HG02973 (cell line): ENCODE results near the gene GFAP.

Experiments
- ATAC-seq: cut with Tn5 transposase; IDR thresholded peaks from one replicate; pipeline ENCODE4 v1.9.1; 2021; ENCODE audit warnings: moderate library complexity; ENCODE audit not compliant: unreplicated experiment

The GFAP gene

GRCh38 chr17:44915862-44916780 lies 821 bp upstream of the GFAP start:
- no peak for ATAC-seq

- ATAC-seq: no peak
These were observed 515 bp downstream of the GFAP start for GRCh38 chr17:44914698-44915271.

- no peak for ATAC-seq
These were observed 1.2 kb downstream of the GFAP start for GRCh38 chr17:44914148-44914547.

- no peak for ATAC-seq
These were observed 1.6 kb downstream of the GFAP start for GRCh38 chr17:44913676-44914075.

GRCh38 chr17:44912763-44913544 lies 2.3 kb downstream of the GFAP start:
- no peak for ATAC-seq

- ATAC-seq: no peak
These were observed 3.9 kb downstream of the GFAP start for GRCh38 chr17:44911133-44912001.

GRCh38 chr17:44910231-44911106 lies 4.8 kb downstream of the GFAP start:
- ATAC-seq: no peak

GRCh38 chr17:44909681-44910144 lies 5.6 kb downstream of the GFAP start:
- no peak for ATAC-seq

GRCh38 chr17:44908761-44909326 lies 6.5 kb downstream of the GFAP start:
- no peak for ATAC-seq

- no peak for ATAC-seq
These were observed 7.4 kb downstream of the GFAP start for GRCh38 chr17:44907729-44908470.

- ATAC-seq: no peak
These were observed 8.3 kb downstream of the GFAP start for GRCh38 chr17:44906763-44907728.

- ATAC-seq: no peak
These were observed 9.2 kb downstream of the GFAP start for GRCh38 chr17:44906010-44906646.

- no peak for ATAC-seq
These were observed 10.0 kb downstream of the GFAP start for GRCh38 chr17:44905006-44906000.

GRCh38 chr17:44904001-44904984 lies 11.0 kb downstream of the GFAP start:
- ATAC-seq: no peak
